Subcutaneous abdominal adipose tissue (tissue), 5 donors: ENCODE data around the gene PHF21A.

ENCODE experiments used
- H3K27ac ChIP-seq: one replicate; pipeline ENCODE4 v1.7.0; 2013; ENCODE audit warnings: low read depth, mild to moderate bottlenecking, inconsistent platforms, low read length, moderate library complexity
- H3K27me3 ChIP-seq, 5 donors: one replicate each; pipeline ENCODE4 v1.7.0; 2013; ENCODE audit warnings: low read length in 5 of 5, inconsistent platforms in 1 of 5; ENCODE audit not compliant: control insufficient read depth in 5 of 5, insufficient read depth in 4 of 5
- H3K36me3 ChIP-seq, 5 donors: one replicate each; pipeline ENCODE4 v1.7.0; 2013; ENCODE audit warnings: low read length in 5 of 5; ENCODE audit not compliant: control insufficient read depth in 5 of 5, insufficient read depth in 5 of 5
- H3K4me1 ChIP-seq, 5 donors: one replicate each; pipeline ENCODE4 v1.7.0; 2013; ENCODE audit warnings: low read length in 5 of 5, mild to moderate bottlenecking in 3 of 5, moderate library complexity in 1 of 5; ENCODE audit not compliant: control insufficient read depth in 5 of 5, insufficient read depth in 5 of 5
- H3K4me3 ChIP-seq, 5 donors: one replicate each; pipeline ENCODE4 v1.7.0; 2013; ENCODE audit warnings: low read length in 5 of 5, low read depth in 1 of 5
- H3K9ac ChIP-seq, 5 donors: one replicate each; pipeline ENCODE4 v1.7.0; 2013; ENCODE audit warnings: low read length in 5 of 5, mild to moderate bottlenecking in 4 of 5, moderate library complexity in 3 of 5
- H3K9me3 ChIP-seq, 5 donors: one replicate each; pipeline ENCODE4 v1.7.0; 2013; ENCODE audit warnings: low read length in 5 of 5; ENCODE audit not compliant: control insufficient read depth in 5 of 5
- donor health status: healthy.
- donor health status: healthy.
- donor health status: healthy.
- donor health status: healthy.
- donor health status: healthy.

Gene PHF21A

DNA sequence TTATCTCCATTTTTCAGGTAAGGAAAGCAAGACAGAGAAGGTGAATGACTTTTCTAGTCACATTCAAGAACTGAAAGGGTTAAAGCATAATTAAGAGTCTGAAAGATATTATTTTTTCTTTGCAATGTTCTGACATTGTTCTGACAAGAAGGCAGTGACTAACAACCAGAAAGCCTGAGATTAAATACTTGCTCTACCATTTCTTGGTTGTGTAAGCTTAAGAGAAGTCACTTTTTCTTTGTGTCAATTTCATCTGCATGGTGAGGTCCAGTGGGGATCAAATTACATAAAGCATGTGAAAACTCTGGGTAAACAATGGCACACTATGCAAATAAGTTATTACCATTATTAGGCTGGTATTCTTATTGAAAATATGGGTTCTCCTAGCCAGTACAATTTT is 73.7 kb downstream of the PHF21A start:
- Histone ChIP-seq H3K27me3 (no peaks in the 10 kb centered on the region), H3K9ac (no peak overlapping the region), H3K36me3 (no peaks in the 10 kb centered on the region), H3K27ac (no peak overlapping the region), H3K4me1 (peaks cover 0 to 18% (median 15%) of the 10 kb centered on the region in 5 donors), H3K9me3 (no peaks in the 10 kb centered on the region), H3K4me3 (no peak overlapping the region)

DNA sequence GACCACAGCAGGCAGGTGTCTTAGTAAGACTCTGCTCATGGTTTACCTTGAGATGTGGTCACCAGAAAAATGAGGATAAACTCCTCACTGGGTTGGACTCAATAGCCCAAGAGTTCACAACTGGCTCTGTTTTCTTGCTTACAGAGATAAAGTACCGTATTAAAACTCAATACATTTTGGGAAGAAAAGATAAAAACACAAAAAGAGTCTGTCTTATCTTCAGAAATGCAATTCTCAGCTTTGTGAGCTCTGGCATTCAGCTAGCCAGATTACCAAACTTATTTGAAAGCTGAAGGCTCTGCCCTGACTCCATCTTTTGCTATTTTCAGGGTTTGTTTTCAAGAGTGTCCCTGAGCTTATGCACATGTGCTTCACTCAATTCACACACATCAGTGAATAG is 75.4 kb downstream of the PHF21A start:
- no peaks in the 10 kb centered on the region for H3K9me3 ChIP-seq
- H3K36me3 ChIP-seq: no peaks in the 10 kb centered on the region
- H3K4me1 ChIP-seq: peaks cover 0 to 17% (median 15%) of the 10 kb centered on the region in 5 donors
- H3K4me3 ChIP-seq: no peak overlapping the region
- no peak overlapping the region for H3K27ac ChIP-seq
- H3K27me3 ChIP-seq: no peaks in the 10 kb centered on the region
- H3K9ac ChIP-seq: no peak overlapping the region

DNA sequence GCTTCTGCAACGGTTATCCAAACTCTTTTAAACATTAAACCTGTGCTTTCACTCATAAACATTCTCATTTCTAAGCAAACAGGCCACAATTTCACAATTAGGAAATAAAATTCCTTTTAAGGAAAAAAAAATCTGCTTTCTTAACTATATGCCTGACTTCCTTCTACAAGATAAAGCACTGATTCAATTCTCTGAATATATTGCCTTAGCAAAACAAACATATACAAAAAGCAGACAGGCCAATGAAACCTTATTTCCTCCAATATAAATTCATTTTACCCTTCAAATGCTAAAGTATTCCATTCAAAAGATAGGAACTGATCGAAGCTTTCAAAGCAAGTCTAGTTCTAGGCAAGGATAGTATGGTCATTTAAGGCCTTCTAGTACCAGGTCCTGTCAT is 76.7 kb downstream of the PHF21A start:
- no peaks in the 10 kb centered on the region for H3K9me3 ChIP-seq
- H3K9ac ChIP-seq: no peak overlapping the region
- H3K4me1 ChIP-seq: peaks cover 0 to 14% (median 10%) of the 10 kb centered on the region in 5 donors
- no peaks in the 10 kb centered on the region for H3K36me3 ChIP-seq
- no peak overlapping the region for H3K4me3 ChIP-seq
- no peaks in the 10 kb centered on the region for H3K27me3 ChIP-seq
- no peak overlapping the region for H3K27ac ChIP-seq

DNA sequence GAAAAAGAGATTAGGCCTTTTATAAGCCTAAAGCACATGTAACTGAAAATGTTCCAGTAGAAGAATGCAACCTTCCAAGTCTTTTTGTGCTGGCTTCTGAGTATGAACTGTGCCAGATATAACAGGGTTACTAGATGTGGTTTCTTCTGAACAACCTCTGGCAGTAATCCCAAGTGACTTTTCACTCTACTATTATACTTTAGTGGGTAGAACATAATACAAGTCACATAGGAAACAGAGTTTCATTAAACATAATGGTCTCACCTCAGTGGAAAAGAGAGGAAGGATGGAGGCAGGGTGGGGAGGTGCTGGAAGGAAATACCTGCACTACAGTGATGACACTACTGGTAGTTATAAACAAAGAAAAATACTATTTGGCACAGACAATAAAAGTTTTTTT is 81.3 kb downstream of the PHF21A start:
- Histone ChIP-seq H3K36me3 (no peaks in the 10 kb centered on the region), H3K4me1 (peaks cover 0 to 15% (median 6%) of the 10 kb centered on the region in 5 donors), H3K27ac (no peak overlapping the region), H3K4me3 (no peak overlapping the region), H3K9ac (peak overlapping the region in 1 of 5 donors; percentile 20), H3K27me3 (no peaks in the 10 kb centered on the region), H3K9me3 (no peaks in the 10 kb centered on the region)

DNA sequence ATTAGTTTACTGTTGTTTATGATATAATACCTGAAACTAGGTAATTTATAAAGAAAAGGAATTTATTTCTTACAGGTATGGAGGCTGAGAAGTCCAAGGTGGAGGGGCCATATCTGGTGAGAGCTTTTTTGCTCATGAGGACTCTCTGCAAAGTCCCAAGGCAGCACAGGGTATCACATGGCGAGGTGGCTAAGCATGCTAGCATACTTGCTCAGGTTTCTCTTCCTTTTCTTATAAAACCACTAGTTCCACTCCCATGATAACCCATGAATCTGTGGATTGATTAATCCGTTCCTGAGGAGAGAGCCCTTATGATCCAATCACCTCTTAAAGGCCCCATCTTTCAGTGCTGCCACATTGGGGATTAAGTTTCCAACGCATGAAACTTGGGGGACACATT is 82.7 kb downstream of the PHF21A start:
- no peaks in the 10 kb centered on the region for H3K9me3 ChIP-seq

DNA sequence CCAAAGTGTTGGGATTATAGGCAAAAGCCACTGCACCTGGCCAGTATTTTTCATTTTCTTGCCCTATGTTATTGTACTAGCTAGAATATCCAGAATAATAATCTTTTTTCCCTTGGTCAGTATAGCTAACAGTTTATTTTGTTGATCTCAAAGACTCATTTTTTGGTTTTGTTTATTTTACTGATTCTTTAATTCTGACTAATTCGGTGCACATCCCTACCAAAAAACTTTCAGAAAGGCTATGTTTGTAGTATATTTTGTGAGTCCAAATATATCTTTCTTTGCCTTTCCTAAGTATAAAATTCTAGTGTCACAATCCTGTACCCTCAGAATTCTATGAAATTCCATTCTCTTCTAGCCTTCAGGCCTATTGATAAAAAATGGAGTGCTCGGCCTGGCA is 84.3 kb downstream of the PHF21A start:
- Histone ChIP-seq H3K9ac (no peak overlapping the region), H3K36me3 (peaks cover 0 to 2% (median 0%) of the 10 kb centered on the region in 5 donors), H3K4me1 (peaks cover 0 to 15% (median 6%) of the 10 kb centered on the region in 5 donors), H3K27me3 (no peaks in the 10 kb centered on the region), H3K27ac (no peak overlapping the region), H3K4me3 (no peak overlapping the region), H3K9me3 (no peaks in the 10 kb centered on the region)

More for the DNA sequence above, 82.7 kb downstream of the PHF21A start:
- no peaks in the 10 kb centered on the region for H3K27me3 ChIP-seq
- no peak overlapping the region for H3K4me3 ChIP-seq
- H3K9ac ChIP-seq: no peak overlapping the region
- H3K36me3 ChIP-seq: peaks cover 0 to 2% (median 0%) of the 10 kb centered on the region in 5 donors
- H3K27ac ChIP-seq: no peak overlapping the region
- peaks cover 0 to 15% (median 6%) of the 10 kb centered on the region in 5 donors for H3K4me1 ChIP-seq

DNA sequence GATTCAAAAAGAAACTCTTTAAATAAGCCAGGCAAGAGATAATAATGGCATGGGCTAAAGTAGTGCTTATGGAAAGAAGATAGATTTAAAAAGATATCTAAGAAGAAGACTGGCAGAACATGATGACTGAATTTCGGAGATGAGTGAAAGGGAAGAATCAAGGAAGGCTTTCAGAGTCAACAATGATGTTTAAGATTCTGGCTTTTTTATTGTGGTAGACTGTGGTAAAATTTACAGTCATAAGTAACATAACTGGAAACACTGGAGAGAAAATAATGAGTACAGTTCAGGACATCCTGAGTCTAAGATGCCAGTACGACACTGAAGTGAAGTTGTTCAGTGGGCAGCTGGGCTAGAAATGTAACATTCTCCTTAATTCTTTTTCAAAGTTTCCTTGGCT is 85.2 kb downstream of the PHF21A start:
- H3K36me3 ChIP-seq: peaks cover 0 to 2% (median 0%) of the 10 kb centered on the region in 5 donors
- H3K27me3 ChIP-seq: no peaks in the 10 kb centered on the region

DNA sequence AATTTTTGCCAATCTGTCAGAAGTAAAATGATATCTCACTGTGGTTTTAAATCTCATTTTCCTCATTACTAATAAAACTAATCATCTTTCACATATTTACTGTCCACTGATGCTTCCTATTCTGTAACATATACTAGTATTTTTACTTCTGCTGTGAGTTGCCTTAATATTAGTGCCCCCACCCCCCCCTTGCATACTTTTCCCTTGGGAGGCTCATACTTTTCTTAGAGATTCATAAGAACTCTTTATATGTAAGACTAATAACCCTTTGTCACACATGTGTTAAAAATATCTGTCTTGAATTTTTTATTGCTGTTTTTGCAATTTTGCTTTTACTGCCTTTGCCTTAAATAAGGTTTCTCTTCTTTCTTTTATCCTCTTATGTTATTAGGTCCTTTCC is 87.2 kb downstream of the PHF21A start:
- peaks cover 0 to 2% (median 0%) of the 10 kb centered on the region in 5 donors for H3K36me3 ChIP-seq
- no peaks in the 10 kb centered on the region for H3K4me1 ChIP-seq
- H3K27me3 ChIP-seq: no peaks in the 10 kb centered on the region
- H3K9ac ChIP-seq: no peak overlapping the region
- no peak overlapping the region for H3K27ac ChIP-seq
- no peaks in the 10 kb centered on the region for H3K9me3 ChIP-seq
- no peak overlapping the region for H3K4me3 ChIP-seq

More for the DNA sequence above, 85.2 kb downstream of the PHF21A start:
- H3K4me1 ChIP-seq: peaks cover 0 to 15% (median 6%) of the 10 kb centered on the region in 5 donors
- no peaks in the 10 kb centered on the region for H3K9me3 ChIP-seq
- H3K4me3 ChIP-seq: no peak overlapping the region
- no peak overlapping the region for H3K9ac ChIP-seq
- H3K27ac ChIP-seq: no peak overlapping the region

DNA sequence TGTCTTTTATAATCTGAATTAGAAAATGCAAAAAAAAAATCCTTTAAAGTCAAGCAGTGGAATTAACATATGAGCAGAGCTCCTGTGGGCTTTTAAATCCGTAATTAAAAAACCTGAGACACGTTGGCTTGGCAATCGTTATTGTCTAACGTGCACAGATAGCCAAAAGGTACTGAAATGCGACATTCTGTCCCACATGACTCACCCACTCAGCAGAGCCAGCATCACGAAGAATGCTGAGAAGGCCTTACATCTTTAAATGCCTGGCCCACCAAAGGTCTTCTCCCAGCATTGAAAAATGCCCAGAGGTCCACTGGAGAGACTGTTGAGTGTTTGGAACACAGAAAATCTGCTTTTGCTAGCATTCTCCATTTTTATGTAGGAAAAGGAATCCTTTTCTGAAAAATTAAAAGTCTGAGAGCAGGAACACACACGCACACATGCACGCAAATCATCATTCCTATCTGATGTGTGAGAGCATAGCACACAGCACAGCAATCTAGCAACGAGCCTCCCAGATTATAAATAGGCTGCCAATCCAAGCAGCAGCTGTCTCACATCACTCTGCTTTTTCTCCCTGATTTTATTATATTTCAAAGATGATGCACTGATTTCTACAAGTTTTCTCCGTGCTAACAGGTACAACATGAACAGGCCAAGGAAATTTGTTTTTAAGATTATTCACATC is 94.5 kb downstream of the PHF21A start:
- Histone ChIP-seq H3K27ac (no peak overlapping the region), H3K9ac (no peak overlapping the region), H3K9me3 (no peaks in the 10 kb centered on the region), H3K4me1 (peaks cover 0 to 6% (median 0%) of the 10 kb centered on the region in 5 donors), H3K27me3 (no peaks in the 10 kb centered on the region), H3K36me3 (peaks cover 0 to 3% (median 0%) of the 10 kb centered on the region in 5 donors), H3K4me3 (no peak overlapping the region)

DNA sequence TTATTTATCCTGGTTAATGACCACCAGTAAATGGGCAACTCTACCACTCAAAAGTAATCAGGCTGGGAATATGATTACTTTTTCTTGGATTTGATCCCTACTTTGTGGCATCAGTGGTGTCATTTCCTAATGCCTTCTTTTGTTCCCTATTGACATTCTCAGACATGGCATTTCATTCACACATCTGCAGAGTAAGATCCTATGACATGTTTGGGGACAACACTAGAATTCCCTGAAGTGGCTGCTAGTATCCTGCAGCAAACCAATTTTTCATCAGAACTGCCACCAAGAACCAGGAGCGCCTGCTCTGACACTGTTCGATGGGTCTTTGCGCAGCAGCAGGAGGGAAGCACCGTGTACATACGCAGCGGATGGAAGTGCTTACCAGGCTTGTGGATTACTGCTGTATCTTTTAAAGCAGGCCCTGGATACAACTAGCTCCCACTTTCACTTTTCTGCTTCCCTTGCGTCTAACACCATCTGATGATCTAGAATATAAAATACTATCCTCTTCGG is 101.1 kb downstream of the PHF21A start:
- peaks cover 0 to under 1% (median 0%) of the 10 kb centered on the region in 5 donors for H3K4me1 ChIP-seq
- no peak overlapping the region for H3K27ac ChIP-seq
- no peak overlapping the region for H3K4me3 ChIP-seq
- H3K27me3 ChIP-seq: no peaks in the 10 kb centered on the region
- H3K9me3 ChIP-seq: no peaks in the 10 kb centered on the region
- H3K9ac ChIP-seq: no peak overlapping the region
- peaks cover 0 to 6% (median 2%) of the 10 kb centered on the region in 5 donors for H3K36me3 ChIP-seq
